GM12874 (cell line): ENCODE results near the gene DYNC1I1.

ENCODE experiments used
- CTCF ChIP-seq: IDR thresholded peaks from 2 replicates; pipeline ENCODE4 v1.5.1; 2011; ENCODE audit warnings: low read depth, mild to moderate bottlenecking, control low read depth, low read length, moderate library complexity; ENCODE audit not compliant: insufficient read depth

The DYNC1I1 gene

GRCh38 chr7:95971716-95972115 lies 199.4 kb downstream of the DYNC1I1 start:
- TF ChIP-seq CTCF, result no peak

- TF ChIP-seq CTCF, result no peak
Measured at GRCh38 chr7:95972523-95972922, 200.2 kb downstream of the DYNC1I1 start.

DNA sequence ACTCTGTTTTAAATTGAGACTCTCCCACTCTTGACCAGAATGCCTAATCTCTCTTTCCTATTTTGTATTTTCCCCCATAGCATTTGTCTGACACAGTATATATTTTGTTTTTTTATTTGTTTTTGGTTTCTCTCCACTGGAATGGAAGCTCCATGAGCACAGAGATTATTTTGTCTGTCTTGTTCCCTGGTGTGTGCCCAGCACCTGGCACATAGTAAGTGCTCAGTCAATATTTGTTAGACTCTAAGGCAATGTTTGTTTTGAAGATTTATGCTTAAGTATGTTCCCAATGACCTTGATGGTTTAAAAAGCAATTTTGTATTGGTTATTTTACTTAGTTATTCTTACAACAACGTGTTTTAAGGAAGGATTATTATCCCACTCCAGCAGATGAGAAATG lies 201.8 kb downstream of the DYNC1I1 start:
- no peak for TF ChIP-seq CTCF

DNA sequence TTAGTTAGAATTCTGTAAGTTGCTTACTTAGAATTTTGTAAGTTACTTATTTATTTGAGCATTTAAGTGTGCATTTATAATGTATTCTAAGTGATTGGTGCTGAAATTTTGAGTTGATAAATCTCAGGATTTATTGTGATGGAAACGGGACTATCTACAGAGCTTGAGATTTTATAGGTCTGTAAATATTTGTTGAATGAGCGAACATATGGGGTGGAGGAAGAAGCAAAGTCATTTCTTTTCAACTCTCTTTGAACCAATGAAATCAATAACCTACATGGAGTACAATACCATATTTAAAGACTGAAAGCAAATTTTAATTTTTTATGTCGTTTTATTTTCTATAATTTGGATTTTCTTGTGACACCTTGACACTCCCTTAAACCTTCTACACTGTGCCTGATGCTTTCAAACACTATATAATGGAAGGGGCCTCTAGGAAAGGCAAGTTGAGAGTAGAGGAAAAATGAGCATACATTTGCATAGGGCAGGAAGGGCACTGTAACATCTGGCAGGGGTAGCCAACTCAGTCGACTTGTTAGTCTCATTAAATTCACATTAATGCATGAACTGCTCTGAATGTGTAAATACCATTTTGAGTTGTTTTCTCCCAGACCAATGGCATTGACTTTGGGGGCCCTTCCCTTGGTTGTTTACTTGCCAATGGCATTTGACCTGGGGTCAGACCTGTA lies 204.2 kb downstream of the DYNC1I1 start:
- no peak for TF ChIP-seq CTCF

DNA sequence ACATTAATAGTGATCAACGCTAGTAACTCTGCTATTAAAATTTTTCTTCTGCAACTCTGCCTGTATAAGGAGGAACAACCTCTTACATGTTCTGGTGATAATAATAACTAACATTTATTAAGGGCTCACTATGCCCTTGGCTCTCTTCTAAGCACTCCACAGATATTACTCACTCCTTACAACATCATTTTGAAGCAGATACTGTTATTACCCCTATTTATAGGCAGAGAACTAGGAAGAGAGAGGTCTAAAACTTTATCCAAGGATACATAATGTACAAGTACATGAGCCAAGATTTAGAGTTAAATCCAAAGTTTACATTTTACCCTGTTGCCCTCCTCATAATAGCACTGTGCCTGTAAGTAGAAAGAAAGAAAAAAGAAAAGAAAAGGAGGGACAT lies 205.6 kb downstream of the DYNC1I1 start:
- TF ChIP-seq CTCF, result no peak

GRCh38 chr7:95980167-95980566 lies 207.8 kb downstream of the DYNC1I1 start:
- TF ChIP-seq CTCF, result no peak

DNA sequence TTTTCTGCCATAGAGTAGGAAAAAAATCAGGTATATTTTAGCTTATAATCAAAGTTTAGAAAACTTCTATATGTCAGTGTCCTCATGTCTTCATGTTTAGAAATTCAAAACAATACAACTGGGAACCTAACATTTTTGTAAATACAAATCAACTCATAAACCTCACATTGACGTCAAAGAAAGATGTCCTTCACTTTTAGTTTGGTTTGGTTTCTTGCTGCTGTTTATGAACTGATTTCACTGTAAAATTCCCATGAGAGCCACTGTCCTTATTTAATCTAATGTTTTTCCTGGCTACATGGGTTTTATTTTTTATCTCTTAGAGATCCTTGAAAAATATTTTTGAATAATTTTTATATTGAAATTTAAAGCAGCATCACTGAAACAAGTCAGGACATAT lies 208.4 kb downstream of the DYNC1I1 start:
- TF ChIP-seq CTCF, result no peak
